HepG2 (cell line): ENCODE results near the gene CTIF. TPM values are rescaled to one million over a fixed set of nuclear protein-coding genes. Genes with fewer than 3 reads are reported as not detected.
A peak's percentile ranks its signal among the peaks of the same experiment; 100 is the strongest.

Experiments
- DNMT1 ChIP-seq: sonication (generic); formaldehyde crosslinking; IDR thresholded peaks from 2 replicates; pipeline ENCODE4 v1.5.1; 2020; ENCODE audit warnings: mild to moderate bottlenecking, missing genetic modification reagents
- ELF3 ChIP-seq: IDR thresholded peaks from 2 replicates; pipeline ENCODE4 v1.6.1; 2016; ENCODE audit warnings: missing genetic modification reagents, missing compliant biosample characterization
- HMGXB3 ChIP-seq: sonication (generic); formaldehyde crosslinking; IDR thresholded peaks from 2 replicates; pipeline ENCODE4 v1.4.0; 2020; ENCODE audit warnings: missing genetic modification reagents, borderline replicate concordance
- KLF16 ChIP-seq, 2 experiments: sonication (generic) in 1 of 2; formaldehyde crosslinking in 1 of 2; IDR thresholded peaks; 2 replicates each; pipeline versions ENCODE4 v1.6.1 to v1.8.0; 2016 to 2023; ENCODE audit warnings: missing genetic modification reagents in 2 of 2, missing compliant biosample characterization in 1 of 2
- MATR3 ChIP-seq: sonication (generic); formaldehyde crosslinking; IDR thresholded peaks from 2 replicates; pipeline ENCODE4 v1.4.0; 2020; ENCODE audit warnings: missing genetic modification reagents
- SAP130 ChIP-seq: IDR thresholded peaks from 2 replicates; pipeline ENCODE4 v1.6.1; 2016; ENCODE audit warnings: low read depth
- ZNF530 ChIP-seq: sonication (generic); formaldehyde crosslinking; IDR thresholded peaks from 2 replicates; pipeline ENCODE4 v1.5.0; 2020; ENCODE audit warnings: low read depth, mild to moderate bottlenecking, missing genetic modification reagents
- ZNF569 ChIP-seq: sonication (generic); formaldehyde crosslinking; IDR thresholded peaks from 2 replicates; pipeline ENCODE4 v1.5.0; 2020; ENCODE audit warnings: mild to moderate bottlenecking, missing genetic modification reagents, moderate library complexity, borderline replicate concordance
- ZNF629 ChIP-seq: sonication (generic); formaldehyde crosslinking; conservative IDR thresholded peaks from 2 replicates; pipeline ENCODE4 v1.5.0; 2020; ENCODE audit warnings: missing genetic modification reagents
- polyA plus RNA-seq, 8 experiments: library from polyadenylated mRNA; depleted of rRNA in 3 of 8; stranded (reverse) in 7 of 8; unstranded in 1 of 8; fragments of >200 nt; fragmentation: Illumina TruSeq in 4 of 8; extraction: Trizol in 4 of 8; gene quantifications; 2 replicates each; pipeline versions ENCODE4 v1.2.1 to v1.2.3, GENCODE V29; 2011 to 2016; ENCODE audit warnings: low read depth in 4 of 8, missing spikeins in 1 of 8, mixed read lengths in 1 of 8; ENCODE audit not compliant: insufficient read depth in 1 of 8
- total RNA-seq, 5 experiments: library from RNA; depleted of rRNA; stranded (reverse); fragments of >200 nt; fragmentation: Illumina TruSeq; extraction: Trizol; gene quantifications; 2 replicates each; pipeline ENCODE4 v1.2.3, GENCODE V29; 2016; ENCODE audit warnings: low read depth in 1 of 5
- TF ChIP-seq, protein P1 (sequence below): IDR thresholded peaks from 2 replicates; pipeline ENCODE4 v1.6.1; 2016; ENCODE audit warnings: control low read depth
- TF ChIP-seq, protein P2 (sequence below): sonication (generic); formaldehyde crosslinking; IDR thresholded peaks from 2 replicates; pipeline ENCODE4 v1.9.0; 2021; ENCODE audit warnings: missing genetic modification reagents, borderline replicate concordance

Gene CTIF
- total and polyA plus RNA-seq, 2 of the 13 experiments (the other 11 are each of a cell fraction or from before 2014, with no cell fraction given) = 18.2 to 28.0 TPM

GRCh38 chr18:48662011-48662661 is 123.3 kb downstream of the CTIF start (continued):
- TF ChIP-seq MATR3 (no peak), ZNF569 (no peak), ZNF530 (CRISPR knock-in tag) (no peak), ZNF629 (CRISPR knock-in tag) (no peak), ELF3 (CRISPR knock-in tag) (peak; percentile 92), HMGXB3 (no peak), DNMT1 (no peak), SAP130 (CRISPR knock-in tag) (peak; percentile 36; the same call in 1 of the 2 replicates), KLF16 (CRISPR knock-in tag; IDR thresholded peaks at IDR 0.05) (no peak)
- TF ChIP-seq, protein P1, sequence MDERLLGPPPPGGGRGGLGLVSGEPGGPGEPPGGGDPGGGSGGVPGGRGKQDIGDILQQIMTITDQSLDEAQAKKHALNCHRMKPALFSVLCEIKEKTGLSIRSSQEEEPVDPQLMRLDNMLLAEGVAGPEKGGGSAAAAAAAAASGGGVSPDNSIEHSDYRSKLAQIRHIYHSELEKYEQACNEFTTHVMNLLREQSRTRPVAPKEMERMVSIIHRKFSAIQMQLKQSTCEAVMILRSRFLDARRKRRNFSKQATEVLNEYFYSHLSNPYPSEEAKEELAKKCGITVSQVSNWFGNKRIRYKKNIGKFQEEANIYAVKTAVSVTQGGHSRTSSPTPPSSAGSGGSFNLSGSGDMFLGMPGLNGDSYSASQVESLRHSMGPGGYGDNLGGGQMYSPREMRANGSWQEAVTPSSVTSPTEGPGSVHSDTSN (CRISPR knock-in tag) = no peak
- TF ChIP-seq, protein P2, sequence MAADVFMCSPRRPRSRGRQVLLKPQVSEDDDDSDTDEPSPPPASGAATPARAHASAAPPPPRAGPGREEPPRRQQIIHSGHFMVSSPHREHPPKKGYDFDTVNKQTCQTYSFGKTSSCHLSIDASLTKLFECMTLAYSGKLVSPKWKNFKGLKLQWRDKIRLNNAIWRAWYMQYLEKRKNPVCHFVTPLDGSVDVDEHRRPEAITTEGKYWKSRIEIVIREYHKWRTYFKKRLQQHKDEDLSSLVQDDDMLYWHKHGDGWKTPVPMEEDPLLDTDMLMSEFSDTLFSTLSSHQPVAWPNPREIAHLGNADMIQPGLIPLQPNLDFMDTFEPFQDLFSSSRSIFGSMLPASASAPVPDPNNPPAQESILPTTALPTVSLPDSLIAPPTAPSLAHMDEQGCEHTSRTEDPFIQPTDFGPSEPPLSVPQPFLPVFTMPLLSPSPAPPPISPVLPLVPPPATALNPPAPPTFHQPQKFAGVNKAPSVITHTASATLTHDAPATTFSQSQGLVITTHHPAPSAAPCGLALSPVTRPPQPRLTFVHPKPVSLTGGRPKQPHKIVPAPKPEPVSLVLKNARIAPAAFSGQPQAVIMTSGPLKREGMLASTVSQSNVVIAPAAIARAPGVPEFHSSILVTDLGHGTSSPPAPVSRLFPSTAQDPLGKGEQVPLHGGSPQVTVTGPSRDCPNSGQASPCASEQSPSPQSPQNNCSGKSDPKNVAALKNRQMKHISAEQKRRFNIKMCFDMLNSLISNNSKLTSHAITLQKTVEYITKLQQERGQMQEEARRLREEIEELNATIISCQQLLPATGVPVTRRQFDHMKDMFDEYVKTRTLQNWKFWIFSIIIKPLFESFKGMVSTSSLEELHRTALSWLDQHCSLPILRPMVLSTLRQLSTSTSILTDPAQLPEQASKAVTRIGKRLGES (CRISPR knock-in tag) = no peak
